Measurements from ENCODE around the gene PDCD6IP. TPM values are rescaled to one million over a fixed set of nuclear protein-coding genes. Genes with fewer than 3 reads are reported as not detected.
A peak's percentile ranks its signal among the peaks of the same experiment; 100 is the strongest.

Gene PDCD6IP
- total and polyA plus RNA-seq, 2 experiments from 2014 or later = 197 to 214 TPM

DNA sequence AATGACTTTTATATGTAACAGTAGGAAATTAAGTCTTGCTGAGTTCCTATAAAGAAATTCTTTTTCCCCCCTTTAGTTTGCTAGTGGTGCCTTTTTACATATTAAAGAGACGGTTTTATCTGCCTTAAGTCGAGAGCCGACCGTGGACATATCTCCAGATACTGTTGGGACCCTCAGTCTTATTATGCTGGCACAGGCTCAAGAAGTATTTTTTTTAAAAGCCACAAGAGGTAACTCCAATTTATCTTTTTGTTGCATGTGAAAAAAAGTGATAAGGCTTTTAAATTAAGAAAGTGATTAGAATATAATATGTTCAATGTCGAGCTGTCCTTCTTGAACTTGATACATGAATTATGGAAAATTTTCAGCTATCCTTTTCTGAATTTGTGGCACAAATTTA, 26.7 kb downstream of the PDCD6IP start:
- Histone ChIP-seq H3K9ac (no peak overlapping the region), H4K20me1 (ENCODE audit: insufficient read depth) (no peaks in the 10 kb centered on the region), H3K27me3 (replicated peaks; ENCODE audit: insufficient read depth) (no peaks in the 10 kb centered on the region), H2AFZ (no peak overlapping the region), H3K36me3 (ENCODE audit: low read depth) (peaks cover 75% of the 10 kb centered on the region), H3K9me2 (ENCODE audit: insufficient read depth) (no peaks in the 10 kb centered on the region), H3K27ac (no peak overlapping the region), H3K4me2 (ENCODE audit: unreplicated experiment) (no peak overlapping the region), H3K9me3 (ENCODE audit: low read depth) (no peaks in the 10 kb centered on the region), H3K79me2 (ENCODE audit: insufficient read depth) (peaks cover 87% of the 10 kb centered on the region), H3F3A (ENCODE audit: insufficient read depth) (peaks cover 28% of the 10 kb centered on the region), H3K4me1 (ENCODE audit: insufficient read depth) (peaks cover 24% of the 10 kb centered on the region), H3K4me3 (no peak overlapping the region)
- TF ChIP-seq EZH2 (IDR thresholded peaks at IDR 0.05; ENCODE audit: insufficient read depth, poor library complexity, severe bottlenecking) (no peak), EZH2phosphoT487 (IDR thresholded peaks at IDR 0.05; ENCODE audit: insufficient read depth, low read depth) (no peak)
- no peak for DNase-seq
- 97 to 100% methylated on average over 5 of the region's 5 CpGs for WGBS, 2 experiments (ENCODE audit: low coverage in 1 of 2, low lambda C conversion rate in 2 of 2, missing lambda C conversion rate in 2 of 2)
- in situ Hi-C loops (cut with MboI) = no loop called here

- peak; percentile 35 for DNase-seq
- peak overlapping the region; percentile 31; the same call in 1 of the 2 replicates for H3K4me3 ChIP-seq
- no peaks in the 10 kb centered on the region for H3K9me2 ChIP-seq (ENCODE audit: insufficient read depth)
- peak overlapping the region; percentile 56 for H3K4me2 ChIP-seq (ENCODE audit: unreplicated experiment)
- no peaks in the 10 kb centered on the region for H4K20me1 ChIP-seq (ENCODE audit: insufficient read depth)
- no peak overlapping the region for H2AFZ ChIP-seq
- in situ Hi-C loops (cut with MboI) = no loop called here
- H3F3A ChIP-seq (ENCODE audit: insufficient read depth) = peaks cover 28% of the 10 kb centered on the region
- no peaks in the 10 kb centered on the region for H3K27me3 ChIP-seq (replicated peaks; ENCODE audit: insufficient read depth)
- peak overlapping the region; percentile 47 for H3K27ac ChIP-seq
- H3K9ac ChIP-seq = no peak overlapping the region
- 18 to 26% methylated on average over 1 of the region's 1 CpG for WGBS, 2 experiments (ENCODE audit: low coverage in 1 of 2, low lambda C conversion rate in 2 of 2, missing lambda C conversion rate in 2 of 2)
- H3K79me2 ChIP-seq (ENCODE audit: insufficient read depth) = peaks cover 87% of the 10 kb centered on the region
- TF ChIP-seq EZH2phosphoT487 (IDR thresholded peaks at IDR 0.05; ENCODE audit: insufficient read depth, low read depth) (no peak), EZH2 (IDR thresholded peaks at IDR 0.05; ENCODE audit: insufficient read depth, poor library complexity, severe bottlenecking) (no peak)
- peaks cover 30% of the 10 kb centered on the region for H3K4me1 ChIP-seq (ENCODE audit: insufficient read depth)
- peaks cover 78% of the 10 kb centered on the region for H3K36me3 ChIP-seq (ENCODE audit: low read depth)
- H3K9me3 ChIP-seq (ENCODE audit: low read depth) = no peaks in the 10 kb centered on the region
Observed at GRCh38 chr3:33826206-33826605, 27.8 kb downstream of the PDCD6IP start.

DNA sequence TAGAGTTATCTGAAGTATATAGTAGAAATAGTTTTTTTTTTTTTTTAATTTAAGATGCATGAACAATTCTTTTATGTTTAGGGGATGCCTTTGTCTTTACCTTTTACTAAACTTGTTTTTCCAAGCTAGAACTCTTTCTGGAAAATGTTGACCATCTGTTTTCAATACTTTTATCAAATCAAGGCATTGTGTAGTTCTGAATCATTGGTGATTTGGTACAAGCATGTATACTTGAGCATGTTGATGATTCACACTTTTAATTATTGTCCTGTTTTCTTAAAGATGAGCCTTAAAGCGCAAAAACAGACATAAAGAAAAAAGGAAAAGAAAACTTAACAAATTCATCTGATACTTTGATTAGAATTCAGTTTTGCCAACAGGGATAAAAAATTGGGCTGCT, 28.3 kb downstream of the PDCD6IP start:
- no peaks in the 10 kb centered on the region for H4K20me1 ChIP-seq (ENCODE audit: insufficient read depth)
- DNase-seq = peak; percentile 86
- no peaks in the 10 kb centered on the region for H3K9me3 ChIP-seq (ENCODE audit: low read depth)
- H3K4me2 ChIP-seq (ENCODE audit: unreplicated experiment) = peak overlapping the region; percentile 56
- peaks cover 87% of the 10 kb centered on the region for H3K79me2 ChIP-seq (ENCODE audit: insufficient read depth)
- H3K9me2 ChIP-seq (ENCODE audit: insufficient read depth) = no peaks in the 10 kb centered on the region
- no peak overlapping the region for H2AFZ ChIP-seq
- WGBS, 2 experiments (ENCODE audit: low coverage in 1 of 2, low lambda C conversion rate in 2 of 2, missing lambda C conversion rate in 2 of 2) = 11 to 28% methylated on average over 1 of the region's 1 CpG
- H3K27me3 ChIP-seq (replicated peaks; ENCODE audit: insufficient read depth) = no peaks in the 10 kb centered on the region
- H3K27ac ChIP-seq = peak overlapping the region; percentile 47
- peaks cover 32% of the 10 kb centered on the region for H3K4me1 ChIP-seq (ENCODE audit: insufficient read depth)
- TF ChIP-seq EZH2phosphoT487 (IDR thresholded peaks at IDR 0.05; ENCODE audit: insufficient read depth, low read depth) (no peak), EZH2 (IDR thresholded peaks at IDR 0.05; ENCODE audit: insufficient read depth, poor library complexity, severe bottlenecking) (no peak)
- H3K4me3 ChIP-seq = peak overlapping the region; percentile 31
- in situ Hi-C loops (cut with MboI) = no loop called here
- peaks cover 75% of the 10 kb centered on the region for H3K36me3 ChIP-seq (ENCODE audit: low read depth)
- H3F3A ChIP-seq (ENCODE audit: insufficient read depth) = peaks cover 28% of the 10 kb centered on the region
- H3K9ac ChIP-seq = no peak overlapping the region

GRCh38 chr3:33829720-33830119, 31.3 kb downstream of the PDCD6IP start:
- no peak overlapping the region for H3K9ac ChIP-seq
- peaks cover 87% of the 10 kb centered on the region for H3K79me2 ChIP-seq (ENCODE audit: insufficient read depth)
- H3K36me3 ChIP-seq (ENCODE audit: low read depth) = peaks cover 49% of the 10 kb centered on the region
- peaks cover 22% of the 10 kb centered on the region for H3F3A ChIP-seq (ENCODE audit: insufficient read depth)
- no peaks in the 10 kb centered on the region for H3K27me3 ChIP-seq (replicated peaks; ENCODE audit: insufficient read depth)
- H3K4me2 ChIP-seq (ENCODE audit: unreplicated experiment) = no peak overlapping the region
- 97 to 100% methylated on average over 2 of the region's 2 CpGs for WGBS, 2 experiments (ENCODE audit: low coverage in 1 of 2, low lambda C conversion rate in 2 of 2, missing lambda C conversion rate in 2 of 2)
- no peak overlapping the region for H3K27ac ChIP-seq
- no peaks in the 10 kb centered on the region for H3K9me3 ChIP-seq (ENCODE audit: low read depth)
- no peak for TF ChIP-seq EZH2phosphoT487 (IDR thresholded peaks at IDR 0.05; ENCODE audit: insufficient read depth, low read depth)
- no peak for TF ChIP-seq EZH2 (IDR thresholded peaks at IDR 0.05; ENCODE audit: insufficient read depth, poor library complexity, severe bottlenecking)
- H2AFZ ChIP-seq = no peak overlapping the region
- peaks cover 42% of the 10 kb centered on the region for H3K4me1 ChIP-seq (ENCODE audit: insufficient read depth)
- DNase-seq = no peak
- H3K4me3 ChIP-seq = no peak overlapping the region
- in situ Hi-C loops (cut with MboI) = no loop called here
- no peaks in the 10 kb centered on the region for H3K9me2 ChIP-seq (ENCODE audit: insufficient read depth)
- no peaks in the 10 kb centered on the region for H4K20me1 ChIP-seq (ENCODE audit: insufficient read depth)

DNA sequence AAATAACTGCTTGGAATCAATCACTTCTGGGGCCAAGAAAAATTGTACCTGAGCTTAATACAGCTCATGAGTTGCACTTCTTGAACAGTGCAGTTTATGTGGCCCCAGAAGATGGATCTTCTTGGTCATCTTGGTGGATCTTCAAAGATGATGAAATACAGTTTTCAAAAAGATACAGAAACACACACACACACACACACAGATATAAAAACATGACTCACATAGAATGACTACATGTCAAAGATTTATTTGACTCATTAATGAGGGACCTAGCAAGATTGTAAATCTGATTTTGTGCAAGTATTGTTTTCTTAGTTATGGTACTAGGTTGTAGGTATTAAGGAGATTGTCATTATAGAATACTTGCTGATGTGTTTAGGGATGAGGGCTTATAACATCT, 32.6 kb downstream of the PDCD6IP start:
- Histone ChIP-seq H3K9ac (no peak overlapping the region), H3K4me1 (ENCODE audit: insufficient read depth) (peaks cover 34% of the 10 kb centered on the region), H3K9me2 (ENCODE audit: insufficient read depth) (no peaks in the 10 kb centered on the region), H3K27me3 (replicated peaks; ENCODE audit: insufficient read depth) (no peaks in the 10 kb centered on the region), H3K4me3 (no peak overlapping the region), H4K20me1 (ENCODE audit: insufficient read depth) (no peaks in the 10 kb centered on the region), H3K79me2 (ENCODE audit: insufficient read depth) (peaks cover 92% of the 10 kb centered on the region), H3F3A (ENCODE audit: insufficient read depth) (peaks cover 9% of the 10 kb centered on the region), H3K4me2 (ENCODE audit: unreplicated experiment) (no peak overlapping the region), H3K9me3 (ENCODE audit: low read depth) (no peaks in the 10 kb centered on the region), H3K27ac (no peak overlapping the region), H3K36me3 (ENCODE audit: low read depth) (peaks cover 49% of the 10 kb centered on the region), H2AFZ (no peak overlapping the region)
- no peak for TF ChIP-seq EZH2phosphoT487 (IDR thresholded peaks at IDR 0.05; ENCODE audit: insufficient read depth, low read depth)
- TF ChIP-seq EZH2 (IDR thresholded peaks at IDR 0.05; ENCODE audit: insufficient read depth, poor library complexity, severe bottlenecking) = no peak
- peak; percentile 59 for DNase-seq
- in situ Hi-C loops (cut with MboI) = no loop called here

All from GM23248 (cell line).